Raji (cell line): ENCODE measurements around the gene ASB5.

Source experiments
- POLR2A ChIP-seq: IDR thresholded peaks from 2 replicates; pipeline ENCODE4 v1.6.1; 2011; ENCODE audit warnings: low read depth, low read length, control low read depth; ENCODE audit not compliant: insufficient read depth

Gene ASB5

DNA sequence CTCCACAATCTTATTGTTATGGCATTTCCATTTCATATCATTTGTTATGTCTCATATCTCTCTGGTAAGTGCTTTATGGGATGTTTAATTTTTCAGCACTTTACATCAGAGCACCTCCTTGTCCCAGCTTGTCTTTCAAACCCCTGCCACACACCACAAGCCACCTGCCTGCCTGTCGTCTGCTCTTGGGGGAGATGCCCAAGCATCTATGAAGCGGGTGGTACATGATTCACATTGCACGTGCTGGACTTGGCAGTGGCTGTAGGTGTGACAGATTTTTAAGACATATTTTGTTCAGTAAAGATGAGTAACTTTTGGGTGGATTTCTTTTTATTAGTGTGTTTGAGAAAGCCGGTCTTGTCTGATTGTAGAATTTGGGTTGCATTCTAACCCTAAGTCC lies 59.5 kb downstream of the ASB5 start:
- TF ChIP-seq POLR2A: no peak

DNA sequence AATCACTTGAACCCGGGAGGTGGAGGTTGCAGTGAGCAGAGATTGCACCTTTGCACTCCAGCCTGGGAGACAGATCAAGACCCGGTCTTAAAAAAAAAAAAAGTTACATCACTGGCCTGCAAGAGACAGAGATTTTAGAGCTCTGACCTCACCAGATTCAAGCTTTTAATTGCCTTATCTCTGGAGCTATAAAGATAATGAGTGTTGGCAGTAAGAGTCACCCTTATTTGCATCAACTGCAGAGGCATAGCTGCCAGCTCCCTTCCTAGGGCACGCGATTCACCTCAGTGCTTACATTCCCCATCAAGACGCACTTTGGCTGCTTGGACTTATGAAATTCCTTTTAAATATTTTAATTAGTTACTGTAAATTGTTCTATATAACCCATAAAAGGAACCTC lies 61.2 kb downstream of the ASB5 start:
- no peak for TF ChIP-seq POLR2A

DNA sequence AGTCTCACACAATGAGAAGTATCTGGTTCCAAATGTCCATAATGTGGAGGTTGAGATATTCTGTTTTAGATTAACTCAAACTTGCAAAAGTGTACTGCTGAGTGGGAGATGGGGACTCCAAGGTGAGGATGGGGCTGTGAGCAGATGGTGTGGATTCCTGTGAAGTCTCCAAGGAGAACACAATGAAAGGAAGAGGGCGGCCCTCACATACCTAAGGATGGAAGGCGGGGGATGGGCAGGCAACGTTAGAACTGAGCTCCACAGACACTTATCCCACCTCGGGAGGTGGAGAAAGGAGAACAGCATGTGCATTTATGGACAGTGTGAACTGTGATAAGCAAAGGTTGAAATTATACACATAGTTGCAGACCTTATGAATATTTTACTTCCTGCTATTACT lies 63.7 kb downstream of the ASB5 start:
- TF ChIP-seq POLR2A: no peak

- TF ChIP-seq POLR2A: no peak
These were observed 70.6 kb downstream of the ASB5 start for GRCh38 chr4:176198316-176198903.

GRCh38 chr4:176195184-176195978 lies 73.6 kb downstream of the ASB5 start, which contains the start of gene SPATA4:
TSS of gene SPATA4 (minus strand) at chr4:176195585. CDS start at chr4:176195562, 23 bp downstream.
- peak; percentile 77 for TF ChIP-seq POLR2A

GRCh38 chr4:176193938-176194337 lies 75.1 kb downstream of the ASB5 start:
- no peak for TF ChIP-seq POLR2A

DNA sequence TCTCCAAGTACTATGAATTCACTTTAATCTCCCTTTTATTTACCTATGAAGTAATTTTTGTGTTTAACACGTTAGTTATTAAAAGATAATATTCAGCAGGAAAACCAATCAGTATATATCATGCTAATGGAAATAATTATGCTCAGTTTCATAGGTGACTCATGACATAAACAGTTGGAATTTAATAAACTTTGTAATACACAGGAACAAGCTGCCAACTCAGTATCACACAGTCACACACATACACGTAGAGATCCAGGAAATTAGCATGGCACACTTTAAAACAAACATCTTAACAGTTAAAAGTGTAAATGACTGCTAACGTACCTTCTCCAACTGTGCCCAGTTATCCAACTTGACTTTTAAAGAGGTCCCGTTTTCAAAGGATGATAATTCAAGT lies 75.9 kb downstream of the ASB5 start:
- TF ChIP-seq POLR2A: no peak

- no peak for TF ChIP-seq POLR2A
These were observed 77.0 kb downstream of the ASB5 start for GRCh38 chr4:176191974-176192373.

- TF ChIP-seq POLR2A: no peak
These were observed 78.9 kb downstream of the ASB5 start for GRCh38 chr4:176189891-176190795.

DNA sequence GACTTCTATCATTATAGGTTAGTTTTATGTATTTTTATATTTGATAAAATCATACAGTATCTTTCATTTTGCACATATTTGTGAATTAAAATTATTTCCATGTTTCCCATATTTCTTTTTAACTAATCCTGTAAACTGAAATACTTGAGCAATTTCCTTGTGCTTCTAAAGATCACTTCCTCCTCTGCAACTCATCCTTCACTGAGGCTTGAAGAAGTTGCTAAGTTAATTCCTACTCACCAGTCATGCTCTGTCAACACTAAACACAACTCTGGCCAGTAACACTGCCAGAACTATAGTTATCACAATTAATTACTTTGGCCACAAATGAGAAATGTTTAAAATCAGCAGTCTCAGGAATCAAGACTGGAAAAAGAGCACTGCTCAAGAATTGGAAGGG lies 80.4 kb downstream of the ASB5 start:
- no peak for TF ChIP-seq POLR2A

DNA sequence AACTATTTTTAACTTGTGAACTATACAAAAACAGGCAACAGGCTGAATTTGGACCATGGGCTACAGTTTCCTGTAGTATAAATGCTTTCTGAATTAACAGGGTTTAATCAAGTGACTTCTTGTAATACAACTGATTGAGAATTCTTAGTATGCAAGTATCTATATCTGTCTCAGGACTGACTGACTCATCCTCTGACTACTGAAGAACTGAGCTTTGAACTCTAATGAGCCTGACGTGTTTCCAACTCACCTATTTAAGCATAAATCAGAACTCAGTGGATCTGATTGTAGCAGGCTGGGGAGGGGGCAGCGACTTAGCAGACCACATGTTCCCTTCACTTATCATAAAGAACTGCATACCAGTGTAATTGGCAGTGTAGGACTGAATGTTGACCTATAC lies 81.4 kb downstream of the ASB5 start:
- no peak for TF ChIP-seq POLR2A

- no peak for TF ChIP-seq POLR2A
These were observed 82.2 kb downstream of the ASB5 start for GRCh38 chr4:176186671-176187395.

- no peak for TF ChIP-seq POLR2A
These were observed 83.0 kb downstream of the ASB5 start for GRCh38 chr4:176186067-176186466.

DNA sequence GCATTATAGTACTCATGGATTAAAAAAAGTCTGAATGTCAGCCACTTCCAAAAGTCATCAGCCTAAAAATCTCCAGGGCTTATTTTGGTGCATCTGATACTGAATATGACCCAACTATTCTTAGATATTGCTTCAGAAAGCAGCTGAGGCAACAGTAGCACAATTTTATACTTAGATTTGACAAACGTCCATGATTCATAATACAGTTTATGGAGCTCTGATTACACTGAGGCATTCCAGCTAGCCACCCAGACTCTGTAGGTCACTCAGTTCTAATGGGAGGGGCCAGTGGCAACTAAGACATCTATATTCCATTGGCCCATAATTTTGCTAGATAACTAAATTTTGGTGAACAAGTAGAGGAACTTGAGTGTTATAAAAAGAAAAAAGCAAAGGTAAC lies 84.0 kb downstream of the ASB5 start:
- TF ChIP-seq POLR2A: no peak
